ENCODE data around the gene RPL7A. TPM values are rescaled to one million over a fixed set of nuclear protein-coding genes. Genes with fewer than 3 reads are reported as not detected.

Gene RPL7A
- total RNA-seq, 6 experiments from 2014 or later, result 529 to 851 (median 616) TPM

DNA sequence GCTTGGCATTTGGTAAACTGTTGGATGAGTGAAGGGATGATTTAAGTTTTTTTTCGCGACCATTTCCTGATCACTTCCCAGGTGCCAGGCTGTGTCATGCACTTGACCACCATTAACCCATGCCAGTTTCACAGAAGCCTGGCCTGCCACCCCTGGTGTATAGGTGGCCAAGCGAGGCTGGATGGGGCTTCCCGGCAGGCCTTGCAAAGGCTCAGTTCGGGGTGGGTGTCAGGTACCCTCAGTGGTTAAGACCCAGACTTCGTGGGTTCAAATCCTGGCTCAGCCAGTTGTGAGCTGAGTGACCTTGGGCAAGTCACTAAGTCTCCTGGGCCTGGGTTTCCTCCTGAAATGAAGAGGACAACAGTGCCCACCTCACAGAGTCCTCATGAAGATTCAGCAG, 2.4 kb upstream of the RPL7A start:
- intact Hi-C loops (cut with DNase I), result loop anchor here in 1 of 2 donors (10.0 kb wide), 1 partner anchor 139 kb away; no protein-coding TSS in a partner anchor
- Histone ChIP-seq H3K27ac (no peak overlapping the region), H3K36me3 (peaks cover 4 to 40% (median 20%) of the 10 kb centered on the region in 4 donors), H3K9me3 (no peaks in the 10 kb centered on the region), H3K27me3 (no peaks in the 10 kb centered on the region), H3K4me3 (no peak overlapping the region), H3K4me1 (peaks cover 0 to 17% (median 4%) of the 10 kb centered on the region in 4 donors)
- WGBS (ENCODE audit: insufficient coverage, low coverage, low lambda C conversion rate, missing lambda C conversion rate), result 100% methylated on average over 4 of the region's 6 CpGs
- ATAC-seq (no peak), DNase-seq (peak in 1 of 3 donors; percentile 31)
- TF ChIP-seq, protein P1, sequence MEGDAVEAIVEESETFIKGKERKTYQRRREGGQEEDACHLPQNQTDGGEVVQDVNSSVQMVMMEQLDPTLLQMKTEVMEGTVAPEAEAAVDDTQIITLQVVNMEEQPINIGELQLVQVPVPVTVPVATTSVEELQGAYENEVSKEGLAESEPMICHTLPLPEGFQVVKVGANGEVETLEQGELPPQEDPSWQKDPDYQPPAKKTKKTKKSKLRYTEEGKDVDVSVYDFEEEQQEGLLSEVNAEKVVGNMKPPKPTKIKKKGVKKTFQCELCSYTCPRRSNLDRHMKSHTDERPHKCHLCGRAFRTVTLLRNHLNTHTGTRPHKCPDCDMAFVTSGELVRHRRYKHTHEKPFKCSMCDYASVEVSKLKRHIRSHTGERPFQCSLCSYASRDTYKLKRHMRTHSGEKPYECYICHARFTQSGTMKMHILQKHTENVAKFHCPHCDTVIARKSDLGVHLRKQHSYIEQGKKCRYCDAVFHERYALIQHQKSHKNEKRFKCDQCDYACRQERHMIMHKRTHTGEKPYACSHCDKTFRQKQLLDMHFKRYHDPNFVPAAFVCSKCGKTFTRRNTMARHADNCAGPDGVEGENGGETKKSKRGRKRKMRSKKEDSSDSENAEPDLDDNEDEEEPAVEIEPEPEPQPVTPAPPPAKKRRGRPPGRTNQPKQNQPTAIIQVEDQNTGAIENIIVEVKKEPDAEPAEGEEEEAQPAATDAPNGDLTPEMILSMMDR (IDR thresholded peaks at IDR 0.05), result no peak
- no peak for TF ChIP-seq POLR2A (IDR thresholded peaks at IDR 0.05)

GRCh38 chr9:133346021-133346785, 1.8 kb upstream of the RPL7A start:
- DNase-seq (peak in 1 of 3 donors; percentile 52), ATAC-seq (no peak)
- H3K36me3 ChIP-seq, result peaks cover 5 to 44% (median 22%) of the 10 kb centered on the region in 4 donors
- no peaks in the 10 kb centered on the region for H3K9me3 ChIP-seq
- peaks cover 0 to 17% (median 4%) of the 10 kb centered on the region in 4 donors for H3K4me1 ChIP-seq
- intact Hi-C loops (cut with DNase I), result loop anchor here in 1 of 2 donors (10.0 kb wide), 1 partner anchor 139 kb away; no protein-coding TSS in a partner anchor
- no peak overlapping the region for H3K27ac ChIP-seq
- no peaks in the 10 kb centered on the region for H3K27me3 ChIP-seq
- WGBS (ENCODE audit: insufficient coverage, low coverage, low lambda C conversion rate, missing lambda C conversion rate), result 52% methylated on average over 4 of the region's 15 CpGs
- TF ChIP-seq POLR2A (IDR thresholded peaks at IDR 0.05), result no peak
- TF ChIP-seq, protein P1 (IDR thresholded peaks at IDR 0.05), result no peak
- H3K4me3 ChIP-seq, result peak overlapping the region in 2 of 3 donors; percentile 72 to 98

GRCh38 chr9:133347515-133347984, 468 bp upstream of the RPL7A start:
- H3K4me1 ChIP-seq, result peaks cover 0 to 17% (median 4%) of the 10 kb centered on the region in 4 donors
- H3K9me3 ChIP-seq, result no peaks in the 10 kb centered on the region
- H3K4me3 ChIP-seq, result peak overlapping the region; percentile 72 to 99 (median 98)
- peak overlapping the region; percentile 67 to 90 (median 74) for H3K27ac ChIP-seq
- 0% methylated on average over 5 of the region's 41 CpGs for WGBS (ENCODE audit: insufficient coverage, low coverage, low lambda C conversion rate, missing lambda C conversion rate)
- intact Hi-C loops (cut with DNase I), result loop anchor here in 1 of 2 donors (10.0 kb wide), 1 partner anchor 137 kb away; no protein-coding TSS in a partner anchor
- TF ChIP-seq, protein P1 (IDR thresholded peaks at IDR 0.05), result no peak
- TF ChIP-seq POLR2A (IDR thresholded peaks at IDR 0.05), result no peak
- H3K36me3 ChIP-seq, result peaks cover 5 to 55% (median 30%) of the 10 kb centered on the region in 4 donors
- ATAC-seq (peak; percentile 51 to 63 (median 62)), DNase-seq (peak in 1 of 3 donors; percentile 66)
- no peaks in the 10 kb centered on the region for H3K27me3 ChIP-seq

DNA sequence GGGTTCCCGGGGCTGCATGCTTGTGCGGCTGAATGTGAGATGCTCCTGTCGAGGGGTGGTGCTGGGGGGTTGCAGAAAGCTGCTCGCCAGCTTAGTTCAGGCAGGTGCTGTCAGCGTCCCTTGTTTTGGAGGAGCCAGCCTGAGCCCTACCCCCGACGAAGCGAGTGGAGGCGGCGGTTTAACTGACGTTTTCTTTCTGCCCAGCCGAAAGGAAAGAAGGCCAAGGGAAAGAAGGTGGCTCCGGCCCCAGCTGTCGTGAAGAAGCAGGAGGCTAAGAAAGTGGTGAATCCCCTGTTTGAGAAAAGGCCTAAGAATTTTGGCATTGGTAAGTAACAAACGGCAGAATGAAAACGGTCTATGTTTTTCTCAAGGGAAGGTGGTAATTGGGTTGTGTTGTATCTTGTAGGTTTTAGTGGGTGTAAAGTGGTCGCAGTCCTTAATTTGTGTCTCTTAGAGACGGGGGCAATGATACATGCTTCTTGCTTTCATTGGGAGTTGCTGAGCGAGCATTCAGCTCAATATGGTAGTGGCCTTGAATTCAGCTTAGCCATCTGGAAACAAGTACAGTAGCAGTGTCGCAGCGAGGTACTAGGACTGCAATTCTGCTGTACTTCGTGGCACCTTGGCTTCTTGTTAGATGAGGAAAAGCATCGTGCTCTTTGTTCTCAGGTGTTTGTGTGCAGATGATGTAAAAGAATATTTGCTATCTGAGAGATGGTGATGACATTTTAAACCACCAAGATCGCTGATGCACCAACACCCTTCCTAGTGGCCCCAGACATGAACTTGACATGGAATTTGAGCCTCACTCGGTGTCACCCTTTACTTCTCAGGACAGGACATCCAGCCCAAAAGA, 928 bp downstream of the RPL7A start:
- DNase-seq (no peak), ATAC-seq (no peak)
- WGBS (ENCODE audit: insufficient coverage, low coverage, low lambda C conversion rate, missing lambda C conversion rate), result 13% methylated on average over 25 of the region's 25 CpGs
- Histone ChIP-seq H3K27ac (peak overlapping the region; percentile 67 to 90 (median 74)), H3K27me3 (no peaks in the 10 kb centered on the region), H3K4me1 (peaks cover 0 to 17% (median 4%) of the 10 kb centered on the region in 4 donors), H3K4me3 (peak overlapping the region; percentile 72 to 99 (median 98)), H3K36me3 (peaks cover 5 to 53% (median 28%) of the 10 kb centered on the region in 4 donors), H3K9me3 (no peaks in the 10 kb centered on the region)
- TF ChIP-seq POLR2A (IDR thresholded peaks at IDR 0.05), result no peak
- TF ChIP-seq, protein P1 (IDR thresholded peaks at IDR 0.05), result no peak
- intact Hi-C loops (cut with DNase I), result loop anchor here in 1 of 2 donors (10.0 kb wide), 1 partner anchor 136 kb away; no protein-coding TSS in a partner anchor
